Measurements from ENCODE around the gene NKD2. TPM values are rescaled to one million over a fixed set of nuclear protein-coding genes. Genes with fewer than 3 reads are reported as not detected.

Gene NKD2
- total RNA-seq, 1 donor from 2014 or later, result 0.26 TPM

DNA sequence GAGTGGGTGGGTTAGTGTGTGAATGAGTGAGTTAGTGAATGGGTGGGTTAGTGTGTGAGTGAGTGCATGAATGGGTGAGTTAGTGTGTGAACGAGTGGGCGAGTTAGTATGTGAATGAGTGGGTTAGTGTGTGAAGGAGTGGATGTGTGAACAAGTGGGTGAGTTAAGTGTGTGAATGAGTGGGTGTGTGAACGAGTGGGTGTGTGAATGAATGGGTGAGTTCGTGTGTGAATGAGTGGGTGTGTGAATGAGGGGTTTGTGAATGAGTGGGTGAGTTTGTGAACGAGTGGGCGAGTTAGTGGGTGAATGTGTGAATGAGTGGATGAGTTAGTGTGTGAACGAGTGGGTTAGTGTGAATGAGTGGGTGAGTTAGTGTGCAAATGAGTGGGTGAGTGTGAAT lies 34.0 kb downstream of the NKD2 start:
- TF ChIP-seq, protein P1, sequence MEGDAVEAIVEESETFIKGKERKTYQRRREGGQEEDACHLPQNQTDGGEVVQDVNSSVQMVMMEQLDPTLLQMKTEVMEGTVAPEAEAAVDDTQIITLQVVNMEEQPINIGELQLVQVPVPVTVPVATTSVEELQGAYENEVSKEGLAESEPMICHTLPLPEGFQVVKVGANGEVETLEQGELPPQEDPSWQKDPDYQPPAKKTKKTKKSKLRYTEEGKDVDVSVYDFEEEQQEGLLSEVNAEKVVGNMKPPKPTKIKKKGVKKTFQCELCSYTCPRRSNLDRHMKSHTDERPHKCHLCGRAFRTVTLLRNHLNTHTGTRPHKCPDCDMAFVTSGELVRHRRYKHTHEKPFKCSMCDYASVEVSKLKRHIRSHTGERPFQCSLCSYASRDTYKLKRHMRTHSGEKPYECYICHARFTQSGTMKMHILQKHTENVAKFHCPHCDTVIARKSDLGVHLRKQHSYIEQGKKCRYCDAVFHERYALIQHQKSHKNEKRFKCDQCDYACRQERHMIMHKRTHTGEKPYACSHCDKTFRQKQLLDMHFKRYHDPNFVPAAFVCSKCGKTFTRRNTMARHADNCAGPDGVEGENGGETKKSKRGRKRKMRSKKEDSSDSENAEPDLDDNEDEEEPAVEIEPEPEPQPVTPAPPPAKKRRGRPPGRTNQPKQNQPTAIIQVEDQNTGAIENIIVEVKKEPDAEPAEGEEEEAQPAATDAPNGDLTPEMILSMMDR (IDR thresholded peaks at IDR 0.05; ENCODE audit: insufficient read depth, low read length, severe bottlenecking), result no peak
- FAIRE-seq (no peak), DNase-seq (ENCODE audit: low read depth) (no peak)
- Histone ChIP-seq H3K4me3 (ENCODE audit: low read depth, low read length) (no peak overlapping the region), H3K27me3 (ENCODE audit: control insufficient read depth, insufficient read depth, low read length) (no peaks in the 10 kb centered on the region), H3K36me3 (ENCODE audit: control insufficient read depth, insufficient read depth, low read length) (no peaks in the 10 kb centered on the region)

DNA sequence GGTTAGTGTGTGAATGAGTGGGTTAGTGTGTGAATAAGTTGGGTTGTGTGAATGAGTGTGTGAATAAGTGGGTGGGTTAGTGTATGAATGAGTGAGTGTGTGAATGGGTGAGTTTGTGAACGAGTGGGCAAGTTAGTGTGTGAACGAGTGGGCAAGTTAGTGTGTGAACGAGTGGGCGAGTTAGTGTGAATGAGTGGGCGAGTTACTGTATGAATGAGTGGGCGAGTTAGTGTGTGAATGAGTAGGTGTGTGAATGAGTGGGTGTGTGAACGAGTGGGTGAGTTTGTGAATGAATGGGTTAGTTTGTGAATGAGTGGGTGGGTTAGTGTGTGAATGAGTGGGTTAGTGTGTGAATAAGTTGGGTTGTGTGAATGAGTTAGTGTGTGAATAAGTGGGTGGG lies 34.7 kb downstream of the NKD2 start:
- Histone ChIP-seq H3K27me3 (ENCODE audit: control insufficient read depth, insufficient read depth, low read length) (no peaks in the 10 kb centered on the region), H3K36me3 (ENCODE audit: control insufficient read depth, insufficient read depth, low read length) (no peaks in the 10 kb centered on the region), H3K4me3 (ENCODE audit: low read depth, low read length) (no peak overlapping the region)
- FAIRE-seq, result no peak
- no peak for DNase-seq (ENCODE audit: low read depth)
- TF ChIP-seq, protein P1 (IDR thresholded peaks at IDR 0.05; ENCODE audit: insufficient read depth, low read length, severe bottlenecking), result no peak

DNA sequence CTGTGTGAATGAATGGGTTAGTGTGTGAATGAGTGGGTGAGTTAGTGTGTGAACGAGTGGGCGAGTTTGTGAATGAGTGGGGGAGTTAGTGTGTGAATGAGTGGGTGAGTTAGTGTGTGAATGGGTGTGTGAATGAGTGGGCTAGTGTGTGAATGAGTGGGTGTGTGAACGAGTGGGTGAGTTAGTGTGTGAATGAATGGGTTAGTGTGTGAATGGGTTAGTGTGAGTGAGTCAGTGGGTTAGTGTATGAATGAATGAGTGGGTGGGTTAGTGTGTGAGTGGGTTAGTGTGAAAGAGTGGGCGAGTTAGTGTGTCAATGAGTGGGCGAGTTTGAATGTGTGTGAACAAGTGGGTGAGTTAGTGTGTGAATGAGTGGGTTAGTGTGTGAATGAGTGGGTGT lies 35.5 kb downstream of the NKD2 start:
- FAIRE-seq (no peak), DNase-seq (ENCODE audit: low read depth) (no peak)

DNA sequence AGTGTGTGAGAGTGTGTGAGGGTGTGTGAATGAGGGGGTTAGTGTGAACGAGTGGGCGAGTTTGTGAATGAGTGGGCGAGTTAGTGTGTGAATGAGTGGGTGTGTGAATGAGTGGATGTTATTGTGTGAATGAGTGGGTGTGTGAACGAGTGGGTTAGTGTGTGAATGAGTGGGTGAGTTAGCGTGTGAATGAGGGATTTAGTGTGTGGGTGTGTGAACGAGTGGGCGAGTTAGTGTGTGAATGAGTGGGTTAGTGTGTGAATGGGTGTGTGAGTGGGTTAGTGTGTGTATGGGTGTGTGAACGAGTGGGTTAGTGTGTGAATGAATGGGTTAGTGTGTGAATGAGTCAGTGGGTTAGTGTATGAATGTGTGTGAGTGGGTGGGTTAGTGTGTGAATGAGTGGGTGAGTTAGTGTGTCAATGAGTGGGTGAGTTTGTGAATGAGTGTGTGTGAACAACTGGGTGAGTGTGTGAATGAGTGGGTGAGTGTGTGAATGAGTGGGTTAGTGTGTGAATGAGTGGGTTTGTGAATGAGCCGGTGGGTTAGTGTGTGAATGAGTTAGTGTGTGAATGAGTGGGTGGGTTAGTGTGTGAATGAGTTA lies 37.5 kb downstream of the NKD2 start:
- no peak for FAIRE-seq
- DNase-seq (ENCODE audit: low read depth), result no peak
- Histone ChIP-seq H3K36me3 (ENCODE audit: control insufficient read depth, insufficient read depth, low read length) (no peaks in the 10 kb centered on the region), H3K4me3 (ENCODE audit: low read depth, low read length) (no peak overlapping the region), H3K27me3 (ENCODE audit: control insufficient read depth, insufficient read depth, low read length) (no peaks in the 10 kb centered on the region)
- TF ChIP-seq, protein P1 (IDR thresholded peaks at IDR 0.05; ENCODE audit: insufficient read depth, low read length, severe bottlenecking), result no peak

More for the DNA sequence above, 35.5 kb downstream of the NKD2 start:
- TF ChIP-seq, protein P1 (IDR thresholded peaks at IDR 0.05; ENCODE audit: insufficient read depth, low read length, severe bottlenecking), result no peak
- H3K27me3 ChIP-seq (ENCODE audit: control insufficient read depth, insufficient read depth, low read length), result no peaks in the 10 kb centered on the region
- no peaks in the 10 kb centered on the region for H3K36me3 ChIP-seq (ENCODE audit: control insufficient read depth, insufficient read depth, low read length)
- H3K4me3 ChIP-seq (ENCODE audit: low read depth, low read length), result no peak overlapping the region

DNA sequence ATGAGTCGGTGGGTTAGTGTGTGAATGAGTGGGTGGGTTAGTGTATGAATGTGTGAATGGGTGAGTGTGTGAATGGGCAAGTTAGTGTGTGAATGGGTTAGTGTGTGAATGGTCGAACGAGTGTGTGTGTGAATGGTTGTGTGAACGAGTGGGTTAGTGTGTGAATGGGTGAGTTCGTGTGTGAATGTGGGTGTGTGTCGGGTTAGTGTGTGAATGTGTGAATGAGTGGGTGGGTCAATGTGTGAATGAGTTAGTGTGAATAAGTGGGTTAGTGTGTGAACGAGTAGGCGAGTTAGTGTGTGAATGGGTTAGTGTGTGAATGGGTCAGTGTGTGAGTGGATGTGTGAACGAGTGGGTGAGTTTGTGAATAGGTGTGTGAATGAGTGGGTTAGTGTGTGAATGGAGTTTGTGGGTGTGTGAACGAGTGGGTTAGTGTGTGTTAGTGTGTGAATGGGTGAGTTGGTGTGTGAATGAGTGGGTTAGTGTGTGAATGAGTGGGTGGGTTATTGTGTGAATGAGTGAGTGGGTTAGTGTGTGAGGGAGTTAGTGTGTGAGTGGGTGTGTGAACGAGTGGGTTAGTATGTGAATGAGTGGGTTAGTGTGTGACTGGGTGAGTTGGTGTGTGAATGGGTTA lies 38.8 kb downstream of the NKD2 start:
- Histone ChIP-seq H3K4me3 (ENCODE audit: low read depth, low read length) (no peak overlapping the region), H3K27me3 (ENCODE audit: control insufficient read depth, insufficient read depth, low read length) (no peaks in the 10 kb centered on the region), H3K36me3 (ENCODE audit: control insufficient read depth, insufficient read depth, low read length) (no peaks in the 10 kb centered on the region)
- TF ChIP-seq, protein P1 (IDR thresholded peaks at IDR 0.05; ENCODE audit: insufficient read depth, low read length, severe bottlenecking), result no peak
- DNase-seq (ENCODE audit: low read depth) (no peak), FAIRE-seq (peak; percentile 28)
